ENCODE results near the gene LTA. TPM values are rescaled to one million over a fixed set of nuclear protein-coding genes. Genes with fewer than 3 reads are reported as not detected.

The LTA gene
- total RNA-seq, 1 experiment from 2014 or later: 1.1 TPM

DNA sequence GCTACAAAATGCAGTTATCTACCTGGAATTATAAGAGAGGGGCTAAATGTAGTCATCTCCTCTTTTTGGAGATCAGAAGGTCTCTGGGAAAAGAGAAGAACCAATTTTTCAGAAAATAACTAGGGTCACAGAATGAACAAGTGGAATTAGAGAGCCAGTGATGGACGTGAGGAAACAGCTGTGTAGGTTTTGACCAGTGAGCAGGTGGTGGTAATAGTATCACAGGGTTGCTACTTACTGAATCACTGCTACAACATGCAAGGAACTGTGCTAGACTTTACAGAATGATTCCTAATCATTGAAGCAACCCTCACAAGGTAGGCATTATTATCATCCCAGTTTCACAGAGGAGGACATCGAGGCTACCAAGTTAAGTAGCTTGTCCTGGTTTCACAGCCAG, 27.4 kb upstream of the LTA start:
- Histone ChIP-seq H3K4me2 (ENCODE audit: low read length) (no peak overlapping the region), H4K20me1 (ENCODE audit: insufficient read depth) (peaks cover 14% of the 10 kb centered on the region; the same call in 1 of the 2 replicates), H3K9me2 (ENCODE audit: insufficient read depth) (no peaks in the 10 kb centered on the region), H3K4me1 (ENCODE audit: control insufficient read depth in 1 of 2, insufficient read depth in 2 of 2, low read length in 2 of 2) (peaks cover 25 to 42% of the 10 kb centered on the region in 2 experiments), H3K27me3 (ENCODE audit: insufficient read depth, low read length) (no peaks in the 10 kb centered on the region), H3K9ac (ENCODE audit: low read length) (no peak overlapping the region), H3K27ac (ENCODE audit: low read depth, low read length) (no peak overlapping the region), H3K9me3 (ENCODE audit: control insufficient read depth in 1 of 2, insufficient read depth in 1 of 2, low read depth in 1 of 2, low read length in 2 of 2) (no peaks in the 10 kb centered on the region), H3K79me2 (ENCODE audit: insufficient read depth, low read length) (peaks cover 41% of the 10 kb centered on the region), H3K36me3 (ENCODE audit: control insufficient read depth in 1 of 2, insufficient read depth in 2 of 2, low read length in 2 of 2) (peaks cover 12 to 15% of the 10 kb centered on the region in 2 experiments), H2AFZ (ENCODE audit: low read depth, low read length, poor library complexity, severe bottlenecking) (no peak overlapping the region), H3K4me3 (replicated peaks in 1 of 2; ENCODE audit: low read depth in 1 of 2, low read length in 2 of 2) (no peak overlapping the region)
- RAD21 ChIA-PET (ENCODE audit: low non-redundant PET in 1 of 2, low total read pairs in 2 of 2, uncharacterized antibody in 2 of 2, unreplicated experiment in 2 of 2): no interaction called here
- ATAC-seq: no peak
- no peak for DNase-seq (ENCODE audit: low read depth, low spot score)
- POLR2A ChIA-PET: no interaction called here
- BruUV-seq (replicated peaks): no TSS peak
- CTCF ChIA-PET: interaction anchor here (5.0 kb wide), 1 partner anchor 54 kb away, joined by 78 read pairs; no protein-coding TSS in a partner anchor
- TF ChIP-seq SRF (IDR thresholded peaks at IDR 0.05; ENCODE audit: low read depth) (no peak), ELF1 (IDR thresholded peaks at IDR 0.05; ENCODE audit: borderline replicate concordance, low read depth) (no peak), ZFX (IDR thresholded peaks at IDR 0.05) (no peak), ZNF274 (IDR thresholded peaks at IDR 0.05; ENCODE audit: low read depth, low read length) (no peak), CTCF (IDR thresholded peaks at IDR 0.05 in 2 of 3, conservative IDR thresholded peaks at IDR 0.05 in 1 of 3; ENCODE audit: borderline replicate concordance in 1 of 3, insufficient read depth in 1 of 3, low read depth in 2 of 3, low read length in 2 of 3) (no peak), CBX3 (IDR thresholded peaks at IDR 0.05; ENCODE audit: low read depth) (no peak)
- intact Hi-C loops (cut with micrococcal nuclease): loop anchor here (10.0 kb wide), 1 partner anchor 290 kb away; no protein-coding TSS in a partner anchor

DNA sequence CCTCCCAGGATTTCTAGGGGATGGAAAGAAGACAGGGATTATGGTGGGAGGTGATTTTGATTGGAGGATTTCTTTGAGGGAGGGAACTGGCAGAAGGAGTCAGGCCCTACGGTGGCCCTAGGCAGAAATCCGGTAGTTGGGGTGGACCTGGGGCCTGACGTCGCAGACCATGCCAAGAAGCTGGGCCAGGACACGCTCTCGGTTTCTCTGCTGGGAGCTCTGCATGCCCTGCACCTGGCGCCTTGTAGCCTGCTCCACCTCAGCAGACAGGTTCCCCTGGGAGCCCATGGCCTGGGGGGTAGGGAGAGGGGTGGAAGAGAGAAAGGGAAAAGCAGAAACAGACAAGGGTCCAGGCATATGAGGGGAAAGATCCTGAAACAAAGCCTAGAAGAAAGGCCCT, 26.8 kb upstream of the LTA start:
- BruUV-seq (replicated peaks): no TSS peak

More for the DNA sequence above, 26.8 kb upstream of the LTA start:
- Histone ChIP-seq H3K4me1 (ENCODE audit: control insufficient read depth in 1 of 2, insufficient read depth in 2 of 2, low read length in 2 of 2) (peaks cover 22 to 36% of the 10 kb centered on the region in 2 experiments), H3K36me3 (ENCODE audit: control insufficient read depth in 1 of 2, insufficient read depth in 2 of 2, low read length in 2 of 2) (peaks cover 9% of the 10 kb centered on the region in 2 experiments), H3K4me2 (ENCODE audit: low read length) (no peak overlapping the region), H3K9me2 (ENCODE audit: insufficient read depth) (no peaks in the 10 kb centered on the region), H4K20me1 (ENCODE audit: insufficient read depth) (peaks cover 8% of the 10 kb centered on the region; the same call in 1 of the 2 replicates), H2AFZ (ENCODE audit: low read depth, low read length, poor library complexity, severe bottlenecking) (no peak overlapping the region), H3K79me2 (ENCODE audit: insufficient read depth, low read length) (peaks cover 35% of the 10 kb centered on the region), H3K27me3 (ENCODE audit: insufficient read depth, low read length) (no peaks in the 10 kb centered on the region), H3K9ac (ENCODE audit: low read length) (no peak overlapping the region), H3K4me3 (replicated peaks in 1 of 2; ENCODE audit: low read depth in 1 of 2, low read length in 2 of 2) (no peak overlapping the region), H3K27ac (ENCODE audit: low read depth, low read length) (no peak overlapping the region), H3K9me3 (ENCODE audit: control insufficient read depth in 1 of 2, insufficient read depth in 1 of 2, low read depth in 1 of 2, low read length in 2 of 2) (no peaks in the 10 kb centered on the region)
- ChIA-PET CTCF (interaction anchor here (5.0 kb wide), 1 partner anchor 53 kb away, joined by 78 read pairs; no protein-coding TSS in a partner anchor), POLR2A (no interaction called here), RAD21 (ENCODE audit: low non-redundant PET in 1 of 2, low total read pairs in 2 of 2, uncharacterized antibody in 2 of 2, unreplicated experiment in 2 of 2) (no interaction called here)
- intact Hi-C loops (cut with micrococcal nuclease): loop anchor here (10.0 kb wide), 1 partner anchor 290 kb away; no protein-coding TSS in a partner anchor
- ATAC-seq (no peak), DNase-seq (ENCODE audit: low read depth, low spot score) (no peak)
- no peak for TF ChIP-seq MAX (IDR thresholded peaks at IDR 0.05)
- no peak for TF ChIP-seq YY1 (IDR thresholded peaks at IDR 0.05; ENCODE audit: extremely low read depth, insufficient replicate concordance, low read depth, low read length)
- TF ChIP-seq EZH2 (IDR thresholded peaks at IDR 0.05): no peak
- no peak for TF ChIP-seq SRF (IDR thresholded peaks at IDR 0.05; ENCODE audit: low read depth)
- TF ChIP-seq ZNF274 (IDR thresholded peaks at IDR 0.05; ENCODE audit: low read depth, low read length): no peak
